Neural cell (in vitro differentiated cells): Measurements from ENCODE around the gene C1orf210. TPM values are rescaled to one million over a fixed set of nuclear protein-coding genes. Genes with fewer than 3 reads are reported as not detected.

Experiments used
- H2AFZ ChIP-seq: fragments of 200-600, 300-800 bp; sonication (generic), shearing (Covaris generic); 2 replicates; pipeline ENCODE4 v1.6.0; 2014; ENCODE audit warnings: low read depth, mild to moderate bottlenecking, antibody characterized with exemption, low read length, moderate library complexity
- H3F3A ChIP-seq: fragments of 200-600 bp; shearing (Covaris generic); 2 replicates; pipeline ENCODE4 v1.6.1; 2016; ENCODE audit warnings: mild to moderate bottlenecking, moderate library complexity, mixed read lengths, antibody characterized with exemption, low read length; ENCODE audit not compliant: insufficient read depth, poor library complexity, severe bottlenecking
- H3K27ac ChIP-seq: fragments of 200-600, 300-800 bp; sonication (generic), shearing (Covaris generic); 2 replicates; pipeline ENCODE4 v1.5.1; 2014; ENCODE audit warnings: mild to moderate bottlenecking, low read length, moderate library complexity
- H3K27me3 ChIP-seq: fragments of 300-800, 200-600 bp; sonication (generic), shearing (Covaris generic); 2 replicates; pipeline ENCODE4 v1.6.0; 2014; ENCODE audit warnings: mild to moderate bottlenecking, low read depth, low read length, moderate library complexity; ENCODE audit not compliant: insufficient read depth
- H3K36me3 ChIP-seq: fragments of 300-800, 200-600 bp; sonication (generic), shearing (Covaris generic); 2 replicates; pipeline ENCODE4 v1.5.1; 2014; ENCODE audit warnings: mild to moderate bottlenecking, antibody characterized with exemption, low read length, moderate library complexity; ENCODE audit not compliant: insufficient read depth
- H3K4me2 ChIP-seq: fragments of 300-800, 200-600 bp; sonication (generic), shearing (Covaris generic); 2 replicates; pipeline ENCODE4 v1.6.0; 2014; ENCODE audit warnings: mild to moderate bottlenecking, low read length
- H3K4me3 ChIP-seq: fragments of 300-800, 200-600 bp; sonication (generic), shearing (Covaris generic); 2 replicates; pipeline ENCODE4 v1.5.1; 2014; ENCODE audit warnings: mild to moderate bottlenecking, low read length, moderate library complexity
- H3K79me2 ChIP-seq: fragments of 200-600 bp; shearing (Covaris generic); replicated peaks from 2 replicates; pipeline ENCODE4 v1.6.0; 2014; ENCODE audit warnings: mild to moderate bottlenecking, low read length, moderate library complexity; ENCODE audit not compliant: insufficient read depth
- H3K9ac ChIP-seq: fragments of 300-800, 200-600 bp; sonication (generic), shearing (Covaris generic); 2 replicates; pipeline ENCODE4 v1.6.1; 2016; ENCODE audit warnings: mild to moderate bottlenecking, low read length, mixed read lengths
- H3K9me2 ChIP-seq: fragments of 200-600 bp; shearing (Covaris generic); 2 replicates; pipeline ENCODE4 v1.6.1; 2016; ENCODE audit warnings: mild to moderate bottlenecking, low read length, mixed read lengths; ENCODE audit not compliant: insufficient read depth
- H3K9me3 ChIP-seq: fragments of 200-600, 300-800 bp; sonication (generic), shearing (Covaris generic); 2 replicates; pipeline ENCODE4 v1.6.1; 2016; ENCODE audit warnings: mild to moderate bottlenecking, mixed run types, low read length, moderate library complexity, mixed read lengths
- H4K20me1 ChIP-seq: fragments of 200-600 bp; shearing (Covaris generic); 2 replicates; pipeline ENCODE4 v1.6.1; 2016; ENCODE audit warnings: mild to moderate bottlenecking, mixed run types; ENCODE audit not compliant: insufficient read depth
- EP300 ChIP-seq: fragments of 450-650 bp; conservative IDR thresholded peaks from 2 replicates; pipeline ENCODE4 v1.6.1; 2014; ENCODE audit warnings: antibody characterized with exemption, mild to moderate bottlenecking, moderate library complexity; ENCODE audit not compliant: poor library complexity, severe bottlenecking
- EZH2 ChIP-seq: fragments of 200-600, 300-800 bp; shearing (Covaris generic), sonication (generic); IDR thresholded peaks from 2 replicates; pipeline ENCODE4 v1.6.1; 2014; ENCODE audit warnings: antibody characterized with exemption, low read length, borderline replicate concordance, mild to moderate bottlenecking; ENCODE audit not compliant: insufficient read depth, poor library complexity, severe bottlenecking
- MXI1 ChIP-seq: fragments of 450-650 bp; conservative IDR thresholded peaks from 2 replicates; pipeline ENCODE4 v1.6.1; 2014; ENCODE audit warnings: antibody characterized with exemption, mild to moderate bottlenecking; ENCODE audit not compliant: poor library complexity, severe bottlenecking
- POLR2AphosphoS5 ChIP-seq: IDR thresholded peaks from 2 replicates; pipeline ENCODE4 v1.6.1; 2012
- RAD21 ChIP-seq: fragments of 450-650 bp; conservative IDR thresholded peaks from 2 replicates; pipeline ENCODE4 v1.6.1; 2014; ENCODE audit warnings: antibody characterized with exemption, mild to moderate bottlenecking, moderate library complexity
- REST ChIP-seq: IDR thresholded peaks from 2 replicates; pipeline ENCODE4 v1.6.1; 2012; ENCODE audit warnings: borderline replicate concordance
- SMC3 ChIP-seq: fragments of 450-650 bp; conservative IDR thresholded peaks from 2 replicates; pipeline ENCODE4 v1.6.1; 2014; ENCODE audit warnings: antibody characterized with exemption, mild to moderate bottlenecking, moderate library complexity; ENCODE audit not compliant: poor library complexity
- TAF1 ChIP-seq: IDR thresholded peaks from 2 replicates; pipeline ENCODE4 v1.6.1; 2012; ENCODE audit warnings: low read depth
- polyA plus RNA-seq: library from polyadenylated mRNA; depleted of rRNA; stranded (reverse); fragments of >200 nt; gene quantifications from 2 replicates; pipeline ENCODE4 v1.2.3, GENCODE V29; 2014
- TF ChIP-seq, protein P1 (sequence below): fragments of 450-650 bp; IDR thresholded peaks from 2 replicates; pipeline ENCODE4 v1.5.1; 2014; ENCODE audit warnings: antibody characterized with exemption, mild to moderate bottlenecking, moderate library complexity; ENCODE audit not compliant: poor library complexity, severe bottlenecking

C1orf210 gene
- polyA plus RNA-seq, 1 donor from 2014 or later, result not detected

- no peak overlapping the region for H3K4me3 ChIP-seq
- no peaks in the 10 kb centered on the region for H3K27me3 ChIP-seq
- H3K4me2 ChIP-seq, result no peak overlapping the region
- no peak overlapping the region for H3K27ac ChIP-seq
- no peaks in the 10 kb centered on the region for H3K9me3 ChIP-seq
- no peaks in the 10 kb centered on the region for H3F3A ChIP-seq
- no peak overlapping the region for H3K9ac ChIP-seq
- no peaks in the 10 kb centered on the region for H4K20me1 ChIP-seq
- no peak overlapping the region for H2AFZ ChIP-seq
- no peak for TF ChIP-seq TAF1
- no peak for TF ChIP-seq SMC3
- no peak for TF ChIP-seq POLR2AphosphoS5
- no peak for TF ChIP-seq EZH2
- TF ChIP-seq EP300, result no peak
- TF ChIP-seq, protein P1, sequence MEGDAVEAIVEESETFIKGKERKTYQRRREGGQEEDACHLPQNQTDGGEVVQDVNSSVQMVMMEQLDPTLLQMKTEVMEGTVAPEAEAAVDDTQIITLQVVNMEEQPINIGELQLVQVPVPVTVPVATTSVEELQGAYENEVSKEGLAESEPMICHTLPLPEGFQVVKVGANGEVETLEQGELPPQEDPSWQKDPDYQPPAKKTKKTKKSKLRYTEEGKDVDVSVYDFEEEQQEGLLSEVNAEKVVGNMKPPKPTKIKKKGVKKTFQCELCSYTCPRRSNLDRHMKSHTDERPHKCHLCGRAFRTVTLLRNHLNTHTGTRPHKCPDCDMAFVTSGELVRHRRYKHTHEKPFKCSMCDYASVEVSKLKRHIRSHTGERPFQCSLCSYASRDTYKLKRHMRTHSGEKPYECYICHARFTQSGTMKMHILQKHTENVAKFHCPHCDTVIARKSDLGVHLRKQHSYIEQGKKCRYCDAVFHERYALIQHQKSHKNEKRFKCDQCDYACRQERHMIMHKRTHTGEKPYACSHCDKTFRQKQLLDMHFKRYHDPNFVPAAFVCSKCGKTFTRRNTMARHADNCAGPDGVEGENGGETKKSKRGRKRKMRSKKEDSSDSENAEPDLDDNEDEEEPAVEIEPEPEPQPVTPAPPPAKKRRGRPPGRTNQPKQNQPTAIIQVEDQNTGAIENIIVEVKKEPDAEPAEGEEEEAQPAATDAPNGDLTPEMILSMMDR, result no peak
- no peak for TF ChIP-seq MXI1
- TF ChIP-seq REST, result no peak
- TF ChIP-seq RAD21, result no peak
- H3K9me2 ChIP-seq, result no peaks in the 10 kb centered on the region
- H3K36me3 ChIP-seq, result no peaks in the 10 kb centered on the region
- H3K79me2 ChIP-seq, result no peaks in the 10 kb centered on the region
Measured at GRCh38 chr1:43271186-43272118, 13.9 kb downstream of the C1orf210 start.

DNA sequence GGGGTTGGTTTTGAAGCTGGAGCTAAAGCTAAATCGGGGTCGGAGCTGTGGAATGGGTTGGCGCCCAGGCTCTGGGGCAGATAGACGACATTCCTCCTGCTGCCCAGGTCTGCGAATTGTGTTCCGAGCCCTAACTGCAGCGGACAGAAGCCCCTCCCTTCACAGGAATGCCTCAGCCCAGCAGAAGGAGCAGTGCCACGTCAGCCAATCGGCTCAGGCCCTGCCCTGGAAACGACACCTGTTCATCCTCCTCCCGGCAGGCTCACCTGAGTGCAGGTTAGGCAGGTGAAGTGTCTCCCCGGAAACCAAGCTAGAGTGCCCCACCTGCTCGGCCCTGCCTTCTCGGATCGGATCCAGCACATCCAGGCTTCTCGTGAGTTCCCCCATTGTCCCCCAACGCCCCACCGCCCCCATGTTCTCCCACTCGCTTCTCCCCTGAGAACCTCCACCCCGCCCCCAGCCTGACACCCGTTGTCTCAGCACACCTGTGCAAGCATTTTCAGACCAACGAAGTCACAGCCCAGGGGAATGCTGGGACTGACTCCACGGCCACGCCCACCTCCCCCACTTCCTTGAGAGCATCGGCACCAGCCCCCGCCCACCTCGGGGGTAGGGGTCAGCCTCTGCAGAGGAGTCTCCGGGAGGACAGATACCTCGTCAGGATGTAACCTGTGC is 14.8 kb downstream of the C1orf210 start:
- H3K4me3 ChIP-seq, result no peak overlapping the region
- no peaks in the 10 kb centered on the region for H3K36me3 ChIP-seq
- H3K9me2 ChIP-seq, result no peaks in the 10 kb centered on the region
- H3K27ac ChIP-seq, result no peak overlapping the region
- H4K20me1 ChIP-seq, result no peaks in the 10 kb centered on the region
- no peak overlapping the region for H2AFZ ChIP-seq
- TF ChIP-seq RAD21, result no peak
- TF ChIP-seq REST, result no peak
- TF ChIP-seq EP300, result no peak
- no peak for TF ChIP-seq MXI1
- TF ChIP-seq, protein P1, result no peak
- no peak for TF ChIP-seq SMC3
- no peak for TF ChIP-seq POLR2AphosphoS5
- TF ChIP-seq EZH2, result no peak
- no peak for TF ChIP-seq TAF1
- H3F3A ChIP-seq, result no peaks in the 10 kb centered on the region
- no peaks in the 10 kb centered on the region for H3K79me2 ChIP-seq
- no peak overlapping the region for H3K4me2 ChIP-seq
- no peaks in the 10 kb centered on the region for H3K27me3 ChIP-seq
- H3K9ac ChIP-seq, result no peak overlapping the region
- H3K9me3 ChIP-seq, result no peaks in the 10 kb centered on the region
